MM.1S (cell line): ENCODE results near the gene CD99L2.

Experiments used
- DNase-seq: peaks from one replicate; pipeline ENCODE4 v3.0.0-alpha.2; 2015
- H2AFZ ChIP-seq: fragments of 300-600 bp; sonication (generic); 2 replicates; pipeline ENCODE4 v1.6.0; 2016; ENCODE audit warnings: antibody characterized with exemption, low read length
- H3F3A ChIP-seq: fragments of 300-600 bp; sonication (generic); 2 replicates; pipeline ENCODE4 v1.6.1; 2016; ENCODE audit warnings: mild to moderate bottlenecking, antibody characterized with exemption, low read length, moderate library complexity, mixed read lengths; ENCODE audit not compliant: insufficient read depth
- H3K27ac ChIP-seq: fragments of 300-600 bp; sonication (generic); 2 replicates; pipeline ENCODE4 v1.5.1; 2016; ENCODE audit warnings: mild to moderate bottlenecking, low read length
- H3K27me3 ChIP-seq: fragments of 300-600 bp; sonication (generic); replicated peaks from 2 replicates; pipeline ENCODE4 v1.6.0; 2016; ENCODE audit warnings: low read length; ENCODE audit not compliant: insufficient read depth
- H3K36me3 ChIP-seq: fragments of 300-600 bp; sonication (generic); replicated peaks from 2 replicates; pipeline ENCODE4 v1.6.1; 2016; ENCODE audit warnings: mild to moderate bottlenecking, low read length, mixed read lengths; ENCODE audit not compliant: insufficient read depth
- H3K4me1 ChIP-seq: fragments of 300-600 bp; sonication (generic); 2 replicates; pipeline ENCODE4 v1.6.1; 2016; ENCODE audit warnings: low read length, mixed read lengths
- H3K4me2 ChIP-seq: fragments of 300-600 bp; sonication (generic); 2 replicates; pipeline ENCODE4 v1.6.0; 2016; ENCODE audit warnings: low read depth, low read length
- H3K4me3 ChIP-seq: fragments of 300-600 bp; sonication (generic); 2 replicates; pipeline ENCODE4 v1.5.1; 2016; ENCODE audit warnings: low read length, mixed read lengths
- H3K79me2 ChIP-seq: fragments of 300-600 bp; sonication (generic); 2 replicates; pipeline ENCODE4 v1.6.1; 2016; ENCODE audit warnings: mixed run types, low read length, mixed read lengths
- H3K9ac ChIP-seq: fragments of 300-600 bp; sonication (generic); 2 replicates; pipeline ENCODE4 v1.6.1; 2016; ENCODE audit warnings: low read length, mixed read lengths
- H3K9me2 ChIP-seq: fragments of 300-600 bp; sonication (generic); replicated peaks from 2 replicates; pipeline ENCODE4 v1.6.1; 2016; ENCODE audit warnings: mild to moderate bottlenecking, low read length, mixed read lengths; ENCODE audit not compliant: insufficient read depth
- H3K9me3 ChIP-seq: fragments of 300-600 bp; sonication (generic); replicated peaks from 2 replicates; pipeline ENCODE4 v1.6.1; 2016; ENCODE audit warnings: mild to moderate bottlenecking, low read length, mixed read lengths; ENCODE audit not compliant: insufficient read depth
- H4K20me1 ChIP-seq: fragments of 300-600 bp; sonication (generic); 2 replicates; pipeline ENCODE4 v1.6.1; 2016; ENCODE audit warnings: mild to moderate bottlenecking, low read length, moderate library complexity, mixed read lengths; ENCODE audit not compliant: insufficient read depth
- EZH2 ChIP-seq: fragments of 300-600 bp; sonication (generic); optimal IDR thresholded peaks from 2 replicates; pipeline ENCODE3; 2017; ENCODE audit warnings: low read depth, mild to moderate bottlenecking, antibody characterized with exemption, low read length, mixed read lengths
- EZH2phosphoT487 ChIP-seq: fragments of 300-600 bp; sonication (generic); IDR thresholded peaks from 2 replicates; pipeline ENCODE4 v1.6.1; 2018; ENCODE audit warnings: antibody characterized with exemption, low read length
- TF ChIP-seq, protein P1 (sequence below): fragments of 300-600 bp; sonication (generic); IDR thresholded peaks from 2 replicates; pipeline ENCODE4 v1.5.1; 2016; ENCODE audit warnings: antibody characterized with exemption, low read length, mixed read lengths

The CD99L2 gene

DNA sequence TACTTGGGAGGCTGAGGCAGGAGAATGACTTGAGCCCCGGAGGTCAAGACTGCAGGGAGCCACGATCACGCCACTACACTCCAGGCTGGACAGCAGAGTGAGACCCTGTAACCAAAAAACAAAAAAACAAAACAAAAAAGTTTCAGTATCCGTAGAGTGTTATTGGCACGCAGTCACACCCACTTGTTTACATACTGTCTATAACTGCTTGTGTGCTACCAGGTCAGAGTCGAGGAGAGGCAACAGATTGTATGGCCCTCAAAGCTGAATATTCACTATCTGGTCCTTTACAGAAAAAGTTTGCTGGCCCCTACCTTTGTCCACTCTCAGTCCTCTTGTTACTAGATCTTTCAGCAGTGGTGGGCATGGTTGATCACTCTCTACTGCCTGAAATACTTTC lies 8.2 kb upstream of the CD99L2 start:
- no peak for DNase-seq
- Histone ChIP-seq H3K27ac (no peak overlapping the region), H3K4me3 (no peak overlapping the region), H3F3A (no peaks in the 10 kb centered on the region), H3K79me2 (no peaks in the 10 kb centered on the region), H3K9me3 (no peaks in the 10 kb centered on the region), H4K20me1 (no peaks in the 10 kb centered on the region), H3K27me3 (no peaks in the 10 kb centered on the region), H3K9ac (no peak overlapping the region), H3K36me3 (no peaks in the 10 kb centered on the region), H2AFZ (no peak overlapping the region), H3K4me1 (no peaks in the 10 kb centered on the region), H3K9me2 (no peaks in the 10 kb centered on the region), H3K4me2 (no peak overlapping the region)
- TF ChIP-seq EZH2phosphoT487, result no peak
- TF ChIP-seq EZH2, result no peak
- TF ChIP-seq, protein P1, sequence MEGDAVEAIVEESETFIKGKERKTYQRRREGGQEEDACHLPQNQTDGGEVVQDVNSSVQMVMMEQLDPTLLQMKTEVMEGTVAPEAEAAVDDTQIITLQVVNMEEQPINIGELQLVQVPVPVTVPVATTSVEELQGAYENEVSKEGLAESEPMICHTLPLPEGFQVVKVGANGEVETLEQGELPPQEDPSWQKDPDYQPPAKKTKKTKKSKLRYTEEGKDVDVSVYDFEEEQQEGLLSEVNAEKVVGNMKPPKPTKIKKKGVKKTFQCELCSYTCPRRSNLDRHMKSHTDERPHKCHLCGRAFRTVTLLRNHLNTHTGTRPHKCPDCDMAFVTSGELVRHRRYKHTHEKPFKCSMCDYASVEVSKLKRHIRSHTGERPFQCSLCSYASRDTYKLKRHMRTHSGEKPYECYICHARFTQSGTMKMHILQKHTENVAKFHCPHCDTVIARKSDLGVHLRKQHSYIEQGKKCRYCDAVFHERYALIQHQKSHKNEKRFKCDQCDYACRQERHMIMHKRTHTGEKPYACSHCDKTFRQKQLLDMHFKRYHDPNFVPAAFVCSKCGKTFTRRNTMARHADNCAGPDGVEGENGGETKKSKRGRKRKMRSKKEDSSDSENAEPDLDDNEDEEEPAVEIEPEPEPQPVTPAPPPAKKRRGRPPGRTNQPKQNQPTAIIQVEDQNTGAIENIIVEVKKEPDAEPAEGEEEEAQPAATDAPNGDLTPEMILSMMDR, result no peak

GRCh38 chrX:150905293-150905692 lies 6.8 kb upstream of the CD99L2 start:
- H3K4me3 ChIP-seq, result no peak overlapping the region
- no peak overlapping the region for H3K4me2 ChIP-seq
- DNase-seq, result no peak
- no peaks in the 10 kb centered on the region for H3K9me3 ChIP-seq
- H3K27me3 ChIP-seq, result no peaks in the 10 kb centered on the region
- H3F3A ChIP-seq, result no peaks in the 10 kb centered on the region
- no peaks in the 10 kb centered on the region for H3K36me3 ChIP-seq
- H3K9ac ChIP-seq, result no peak overlapping the region
- no peaks in the 10 kb centered on the region for H3K9me2 ChIP-seq
- TF ChIP-seq EZH2, result no peak
- no peak for TF ChIP-seq EZH2phosphoT487
- TF ChIP-seq, protein P1, result no peak
- no peak overlapping the region for H2AFZ ChIP-seq
- H3K4me1 ChIP-seq, result no peaks in the 10 kb centered on the region
- no peaks in the 10 kb centered on the region for H3K79me2 ChIP-seq
- no peak overlapping the region for H3K27ac ChIP-seq
- no peaks in the 10 kb centered on the region for H4K20me1 ChIP-seq

DNA sequence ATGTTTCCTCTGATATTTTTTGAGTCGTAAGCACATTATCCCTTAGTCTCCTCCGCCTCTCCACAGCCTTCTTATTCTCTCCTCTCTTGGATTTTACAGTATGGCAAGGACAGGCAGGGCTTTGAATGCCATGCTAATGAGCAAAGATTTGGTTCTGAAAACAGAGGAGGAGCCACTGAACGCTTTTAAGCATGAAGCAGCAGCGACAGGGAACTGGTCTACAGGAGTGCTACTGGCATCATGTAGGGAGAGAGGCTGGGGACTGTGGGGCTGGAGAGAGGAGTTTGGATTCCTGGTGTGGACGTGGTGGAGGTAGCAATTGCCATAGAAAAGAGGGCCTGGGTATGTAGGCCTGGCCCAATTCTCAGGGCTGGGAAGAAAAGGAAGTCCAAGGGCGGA lies 4.6 kb upstream of the CD99L2 start:
- Histone ChIP-seq H3K36me3 (no peaks in the 10 kb centered on the region), H3K27ac (no peak overlapping the region), H3K9me2 (no peaks in the 10 kb centered on the region), H3K79me2 (peaks cover under 1% of the 10 kb centered on the region; the same call in 1 of the 2 replicates), H3K4me1 (no peaks in the 10 kb centered on the region), H3K27me3 (no peaks in the 10 kb centered on the region), H3K4me2 (no peak overlapping the region), H3K4me3 (no peak overlapping the region), H3F3A (no peaks in the 10 kb centered on the region), H2AFZ (no peak overlapping the region), H4K20me1 (no peaks in the 10 kb centered on the region), H3K9me3 (no peaks in the 10 kb centered on the region), H3K9ac (no peak overlapping the region)
- TF ChIP-seq EZH2phosphoT487, result no peak
- TF ChIP-seq, protein P1, result no peak
- no peak for TF ChIP-seq EZH2
- no peak for DNase-seq
